HG02610 (cell line): ENCODE results near the gene ENOX1.

Experiments used
- ATAC-seq: cut with Tn5 transposase; IDR thresholded peaks from one replicate; pipeline ENCODE4 v1.9.1; 2021; ENCODE audit warnings: mild to moderate bottlenecking, moderate library complexity; ENCODE audit not compliant: unreplicated experiment

The ENOX1 gene

DNA sequence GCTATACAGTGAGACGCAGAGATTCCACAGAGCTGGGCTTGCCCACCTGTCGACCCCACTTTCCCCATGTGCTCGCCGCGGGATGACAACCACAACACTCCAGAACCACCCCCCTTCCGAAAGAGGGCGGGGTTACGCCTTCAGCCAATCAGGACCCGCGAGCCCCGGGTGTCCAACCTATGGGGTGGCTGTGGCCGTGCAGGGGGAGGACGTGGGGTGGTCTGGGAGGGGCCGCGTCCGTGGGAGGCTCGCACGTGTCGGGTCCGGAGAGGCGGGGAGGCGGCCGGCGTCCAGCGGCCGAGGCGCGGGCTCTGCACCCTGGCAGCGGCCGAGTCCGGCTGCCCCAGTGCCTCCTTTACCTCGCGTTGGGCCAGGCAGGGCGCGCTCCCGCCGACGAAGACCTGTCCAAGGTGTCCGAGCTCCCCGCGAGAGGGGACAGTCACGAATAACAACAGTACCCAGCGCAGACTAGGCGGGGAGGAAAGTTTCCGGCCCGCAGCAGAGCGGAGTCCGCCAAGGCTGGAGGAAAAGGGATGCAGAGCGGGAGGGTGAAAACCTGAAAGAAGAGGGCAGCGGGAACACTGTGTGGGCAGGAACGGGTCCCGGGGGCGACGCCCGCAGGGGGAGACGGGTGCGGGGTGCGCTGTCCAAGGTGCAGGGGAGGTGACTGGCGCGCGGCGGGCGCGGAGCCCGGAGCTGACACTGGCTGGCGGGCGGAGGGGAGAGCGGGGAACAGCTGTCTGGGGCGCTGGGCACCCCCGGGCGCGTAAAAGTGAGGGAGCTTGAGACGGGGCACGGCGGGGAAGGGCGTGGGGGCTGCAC, 911 bp downstream of the ENOX1 start:
- ATAC-seq: no peak

DNA sequence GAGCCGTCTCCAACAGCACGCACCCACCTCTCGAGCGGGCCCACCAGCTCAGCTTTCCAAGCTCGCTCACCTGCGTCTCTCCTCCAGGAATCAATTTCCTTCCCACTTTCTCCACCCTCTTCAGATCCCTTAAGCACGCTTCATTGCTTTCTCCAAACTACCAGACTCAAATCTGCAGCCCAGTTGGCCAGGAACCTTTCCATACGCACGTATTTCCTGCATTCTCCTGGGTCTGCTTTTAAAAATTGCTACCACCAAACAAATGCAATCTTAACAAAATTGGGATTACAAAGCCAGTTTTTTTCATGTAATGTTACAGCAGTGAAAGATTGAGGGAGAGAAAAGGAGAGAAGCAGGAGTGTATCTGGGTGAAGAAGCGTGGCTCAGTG, 1.5 kb downstream of the ENOX1 start:
- no peak for ATAC-seq

- ATAC-seq: no peak
Measured at GRCh38 chr13:43784496-43784895, 2.3 kb downstream of the ENOX1 start.

- ATAC-seq: no peak
Measured at GRCh38 chr13:43783820-43784219, 3.0 kb downstream of the ENOX1 start.

DNA sequence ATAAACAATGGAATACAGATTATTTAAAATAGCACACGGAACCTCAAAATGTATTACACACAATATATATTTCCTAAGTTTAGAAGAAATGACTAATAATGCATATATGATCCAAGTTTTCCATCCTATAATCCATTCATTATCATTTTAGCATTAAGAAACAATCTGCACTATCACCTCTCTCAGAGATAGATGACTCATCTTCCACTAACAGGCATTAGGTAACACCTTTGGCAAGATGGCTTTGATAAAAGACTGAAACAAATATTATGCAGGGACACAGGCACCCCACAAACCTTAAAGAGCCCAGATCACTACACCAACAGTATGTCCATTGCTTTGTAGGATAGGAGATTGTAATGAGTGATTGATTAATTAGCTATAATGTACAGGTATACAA, 4.1 kb downstream of the ENOX1 start:
- ATAC-seq: no peak

- no peak for ATAC-seq
Measured at GRCh38 chr13:43780666-43781065, 6.1 kb downstream of the ENOX1 start.

GRCh38 chr13:43776501-43777079, 10.2 kb downstream of the ENOX1 start:
- no peak for ATAC-seq

GRCh38 chr13:43776006-43776405, 10.8 kb downstream of the ENOX1 start:
- ATAC-seq: no peak

GRCh38 chr13:43773602-43774001, 13.2 kb downstream of the ENOX1 start:
- no peak for ATAC-seq

GRCh38 chr13:43770871-43771270, 15.9 kb downstream of the ENOX1 start:
- no peak for ATAC-seq

- no peak for ATAC-seq
Measured at GRCh38 chr13:43769529-43769928, 17.2 kb downstream of the ENOX1 start.

- ATAC-seq: no peak
Measured at GRCh38 chr13:43767341-43767931, 19.3 kb downstream of the ENOX1 start.

- ATAC-seq: no peak
Measured at GRCh38 chr13:43766725-43767124, 20.0 kb downstream of the ENOX1 start.

GRCh38 chr13:43764349-43764748, 22.4 kb downstream of the ENOX1 start:
- no peak for ATAC-seq

GRCh38 chr13:43763143-43763759, 23.5 kb downstream of the ENOX1 start:
- ATAC-seq: no peak

DNA sequence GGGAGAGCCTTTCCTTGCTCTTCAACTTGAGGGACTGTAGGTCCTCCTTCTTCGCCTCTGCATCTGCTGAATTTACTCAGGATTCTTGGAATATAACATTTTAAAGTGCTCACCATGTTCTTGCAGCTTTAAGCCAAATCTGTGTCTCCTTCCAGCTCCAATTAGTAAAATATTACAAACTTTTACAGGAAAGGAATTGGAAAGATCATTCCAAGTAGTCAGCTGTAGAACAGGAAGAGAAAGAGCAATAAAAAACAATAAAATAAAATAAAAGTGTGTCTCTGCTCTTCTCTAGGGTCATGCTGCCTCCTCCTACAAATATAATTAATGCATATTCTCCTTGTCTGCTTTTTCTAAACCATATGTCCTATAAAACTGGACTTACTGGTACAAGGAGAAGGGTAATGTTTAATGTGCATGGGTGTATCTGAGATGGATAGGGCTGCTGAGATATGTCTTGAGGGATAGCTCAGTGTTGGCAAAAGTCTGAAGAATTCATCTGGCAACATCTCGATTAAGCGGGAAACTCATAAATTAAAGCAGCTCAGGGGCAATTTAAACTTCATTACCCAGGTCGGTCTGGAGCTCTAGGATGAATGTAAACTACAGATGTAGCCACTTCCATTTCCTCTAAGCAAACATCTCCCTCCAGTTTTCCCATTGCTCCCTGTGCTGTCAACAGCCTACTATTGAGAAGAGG, 25.0 kb downstream of the ENOX1 start:
- ATAC-seq: no peak

DNA sequence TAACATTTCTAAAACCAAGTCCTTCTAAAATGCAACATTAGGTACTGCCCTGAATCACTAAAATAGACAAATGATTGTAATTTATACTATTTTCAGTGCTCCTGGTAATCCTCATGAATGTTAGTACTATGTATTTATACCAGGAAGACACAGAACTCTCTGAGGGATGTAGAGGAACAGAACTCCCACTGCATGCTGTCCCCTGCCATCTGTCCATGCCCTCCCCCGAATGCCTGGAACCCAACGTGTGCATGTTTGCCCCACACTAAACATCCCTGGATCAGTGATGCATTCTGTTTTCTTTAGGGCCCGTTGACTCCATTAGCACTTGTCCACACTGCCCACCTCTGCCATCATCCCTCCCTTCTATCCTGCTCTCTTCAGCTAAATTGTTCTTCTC, 26.5 kb downstream of the ENOX1 start:
- no peak for ATAC-seq

- ATAC-seq: no peak
Measured at GRCh38 chr13:43758834-43759233, 27.9 kb downstream of the ENOX1 start.

DNA sequence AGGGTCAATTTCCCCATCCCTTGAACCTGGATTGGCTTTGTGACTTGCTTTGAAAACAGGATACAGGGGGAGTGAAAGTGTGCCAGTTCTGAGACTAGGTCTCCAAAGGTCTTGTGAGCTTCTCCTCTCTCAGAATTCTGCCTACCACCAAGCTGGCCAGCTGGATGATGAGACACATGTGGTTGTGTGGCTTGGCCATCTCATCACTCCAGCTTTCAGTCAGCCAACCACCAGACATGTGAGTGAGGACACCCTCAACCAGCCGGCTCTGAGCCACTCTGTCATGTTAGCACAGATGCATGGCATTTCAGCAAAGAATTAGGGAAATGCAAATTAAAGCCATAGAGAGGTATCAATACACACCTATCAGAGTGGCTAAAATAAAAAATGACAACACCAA, 29.5 kb downstream of the ENOX1 start:
- ATAC-seq: no peak

GRCh38 chr13:43755844-43756243, 30.9 kb downstream of the ENOX1 start:
- ATAC-seq: no peak

GRCh38 chr13:43751624-43752023, 35.1 kb downstream of the ENOX1 start:
- no peak for ATAC-seq
